NCI-H2107 treated with DMSO at 0.1 percent for 48 hours (cell line): ENCODE data around the gene MIAT.

ENCODE experiments used
- DNase-seq: peaks from one replicate; lab custom pipeline; 2025; ENCODE audit not compliant: unreplicated experiment; lab: John Stamatoyannopoulos, UW

Gene MIAT

GRCh38 chr22:26724414-26724813, 67.0 kb downstream of the MIAT start:
- DNase-seq, result no peak

GRCh38 chr22:26725012-26725676, 67.8 kb downstream of the MIAT start:
- no peak for DNase-seq
